Renal pelvis (tissue), 4 donors: Measurements from ENCODE around the gene GSG1. TPM values are rescaled to one million over a fixed set of nuclear protein-coding genes. Genes with fewer than 3 reads are reported as not detected.

Experiments
- DNase-seq: peaks from one replicate; pipeline ENCODE4 v3.0.0-alpha.2; 2013
- polyA plus RNA-seq, 3 donors: library from polyadenylated mRNA; unstranded; fragments of 120-200 nt; gene quantifications; one replicate each; pipeline ENCODE4 v1.2.1, GENCODE V29; 2013; ENCODE audit not compliant: insufficient read length in 3 of 3

GSG1 gene
- polyA plus RNA-seq, 3 donors = 0.28 to 0.87 (median 0.55) TPM

GRCh38 chr12:13120413-13120812 lies 16.9 kb upstream of the GSG1 start:
- DNase-seq = no peak

GRCh38 chr12:13119826-13120225 lies 16.4 kb upstream of the GSG1 start:
- DNase-seq = no peak

GRCh38 chr12:13117029-13117428 lies 13.6 kb upstream of the GSG1 start:
- no peak for DNase-seq

DNA sequence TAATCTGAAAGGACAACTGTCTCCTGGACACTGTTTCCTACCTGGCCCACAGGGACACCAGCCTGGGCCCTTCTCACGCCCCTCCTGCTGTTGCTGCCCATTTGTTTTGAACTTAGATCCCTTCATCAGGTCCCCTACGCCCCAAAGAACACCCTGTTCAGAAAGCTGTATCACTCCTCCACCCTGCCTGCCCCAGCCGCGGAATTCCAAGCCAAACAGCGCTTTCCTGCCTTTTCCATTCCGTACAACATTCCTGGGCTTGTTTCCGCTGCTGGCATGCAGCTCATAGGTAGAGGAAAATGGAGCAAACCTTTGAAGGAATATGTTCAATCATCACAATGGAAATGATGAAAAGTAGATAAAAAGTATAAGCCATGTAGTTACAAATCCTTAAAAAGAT lies 12.8 kb upstream of the GSG1 start:
- no peak for DNase-seq

DNA sequence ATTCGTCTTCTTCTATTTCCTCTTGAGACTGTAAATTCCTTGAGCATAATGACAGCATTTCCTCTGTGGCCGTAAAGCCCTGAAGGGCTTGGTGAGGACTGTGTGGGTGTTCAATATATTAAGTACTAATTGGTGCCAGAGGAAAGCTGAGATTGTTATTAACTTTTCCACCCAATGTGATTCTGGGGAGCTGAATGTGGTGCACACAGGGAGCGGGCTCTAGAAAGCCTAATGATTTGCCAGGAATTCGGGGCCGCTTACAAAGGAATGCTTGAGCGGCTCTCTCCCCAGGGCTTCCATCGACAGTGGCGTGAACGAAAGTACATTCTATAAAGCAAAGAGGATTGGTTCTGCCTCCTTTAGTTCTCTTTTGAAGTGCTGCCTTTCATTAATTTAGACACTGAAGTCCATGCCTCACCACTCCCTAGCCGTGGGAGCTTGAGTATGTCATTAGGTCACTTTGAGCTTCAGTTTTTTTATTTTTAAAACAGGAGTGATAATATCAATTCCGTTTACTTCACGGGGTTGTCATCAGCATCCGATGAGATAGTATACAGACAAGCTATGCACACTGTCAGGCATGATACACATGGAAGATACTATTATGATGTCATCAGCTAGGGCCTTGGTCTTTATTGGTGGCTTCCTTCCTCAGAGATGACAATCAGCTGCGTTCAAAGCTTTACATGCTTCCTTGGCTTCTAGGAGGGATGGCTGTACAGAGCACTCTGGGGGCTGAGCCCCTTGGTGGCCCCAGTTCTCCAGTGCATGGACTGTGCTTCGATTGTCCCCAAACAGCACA lies 11.0 kb upstream of the GSG1 start:
- peak; percentile 74 for DNase-seq

GRCh38 chr12:13112968-13113367 lies 9.5 kb upstream of the GSG1 start:
- DNase-seq = no peak

DNA sequence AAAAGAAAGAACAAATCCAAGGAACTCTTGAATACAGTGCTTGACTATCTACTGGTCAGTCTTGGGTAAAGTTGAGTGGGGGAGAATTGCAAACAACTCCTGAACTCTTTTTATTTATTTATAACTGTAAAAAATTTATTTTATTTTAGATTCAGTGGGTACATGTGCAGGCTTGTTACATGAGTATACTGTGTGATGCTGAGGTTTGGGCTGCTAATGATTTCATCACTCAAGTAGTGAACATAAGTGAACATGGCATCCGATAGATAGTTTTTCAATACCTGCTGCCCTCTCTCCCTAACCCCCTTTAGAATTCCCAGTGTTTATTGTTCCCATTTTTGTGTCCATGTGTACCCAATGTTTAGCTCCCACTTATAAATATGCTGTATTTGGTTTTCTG lies 3.2 kb upstream of the GSG1 start:
- DNase-seq = no peak

- DNase-seq = no peak
Observed at GRCh38 chr12:13105781-13106180, 2.3 kb upstream of the GSG1 start.

DNA sequence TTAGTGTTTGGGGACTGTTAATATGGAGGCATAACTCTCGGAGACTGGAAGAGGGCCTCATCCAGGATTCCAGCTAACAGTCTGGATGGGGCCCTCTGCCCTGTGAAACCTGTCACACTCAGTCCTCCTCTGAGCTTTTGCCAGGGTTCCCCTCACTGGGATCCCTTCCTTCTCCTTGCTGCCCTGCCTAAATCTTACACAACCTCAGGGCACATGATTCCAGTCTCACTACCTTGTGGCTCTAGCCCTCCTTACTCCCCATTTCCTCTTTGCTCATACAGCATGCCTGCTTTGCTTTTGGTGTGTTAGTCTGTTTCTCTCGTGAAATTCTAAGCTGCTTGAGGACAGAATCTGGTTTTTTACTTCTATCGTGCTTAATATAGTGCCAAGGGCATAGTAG lies 942 bp upstream of the GSG1 start:
- no peak for DNase-seq

DNA sequence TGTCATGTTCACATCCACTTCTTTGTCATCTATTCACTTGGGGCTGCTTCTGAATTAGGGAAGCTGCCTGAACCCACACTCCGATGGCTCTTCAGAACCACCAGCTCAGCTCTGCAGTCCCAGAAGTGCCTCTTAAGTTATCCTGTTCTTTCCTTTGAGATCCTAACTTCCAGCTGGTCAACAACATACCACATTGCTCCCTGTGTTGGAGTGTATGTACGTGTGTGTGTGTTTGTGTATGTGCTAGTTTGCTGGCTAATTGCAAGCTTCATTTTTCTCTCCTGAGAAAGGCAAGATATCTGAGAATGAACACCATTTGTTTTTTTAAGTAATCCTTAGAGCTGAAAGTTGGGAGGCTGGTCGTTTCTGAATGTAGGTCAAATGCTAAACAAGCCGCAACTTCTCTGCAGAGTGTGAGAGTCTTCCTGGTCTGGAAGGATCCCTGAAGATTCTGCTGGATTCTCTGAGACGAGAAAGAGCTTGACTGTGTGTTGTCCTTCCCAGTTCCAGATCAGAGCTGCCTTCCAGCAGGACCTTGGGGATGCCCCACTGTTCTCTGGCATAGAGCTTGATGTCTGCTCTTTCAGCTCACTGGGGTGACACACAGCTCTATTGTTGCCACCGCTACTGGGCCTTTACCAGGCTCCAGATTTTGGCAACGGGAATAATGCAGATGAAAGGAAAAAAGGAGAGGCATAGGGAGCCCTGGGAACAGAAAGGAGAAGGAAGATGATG lies 839 bp downstream of the GSG1 start:
- DNase-seq = no peak

- no peak for DNase-seq
Observed at GRCh38 chr12:13101821-13102375, 1.6 kb downstream of the GSG1 start.

DNA sequence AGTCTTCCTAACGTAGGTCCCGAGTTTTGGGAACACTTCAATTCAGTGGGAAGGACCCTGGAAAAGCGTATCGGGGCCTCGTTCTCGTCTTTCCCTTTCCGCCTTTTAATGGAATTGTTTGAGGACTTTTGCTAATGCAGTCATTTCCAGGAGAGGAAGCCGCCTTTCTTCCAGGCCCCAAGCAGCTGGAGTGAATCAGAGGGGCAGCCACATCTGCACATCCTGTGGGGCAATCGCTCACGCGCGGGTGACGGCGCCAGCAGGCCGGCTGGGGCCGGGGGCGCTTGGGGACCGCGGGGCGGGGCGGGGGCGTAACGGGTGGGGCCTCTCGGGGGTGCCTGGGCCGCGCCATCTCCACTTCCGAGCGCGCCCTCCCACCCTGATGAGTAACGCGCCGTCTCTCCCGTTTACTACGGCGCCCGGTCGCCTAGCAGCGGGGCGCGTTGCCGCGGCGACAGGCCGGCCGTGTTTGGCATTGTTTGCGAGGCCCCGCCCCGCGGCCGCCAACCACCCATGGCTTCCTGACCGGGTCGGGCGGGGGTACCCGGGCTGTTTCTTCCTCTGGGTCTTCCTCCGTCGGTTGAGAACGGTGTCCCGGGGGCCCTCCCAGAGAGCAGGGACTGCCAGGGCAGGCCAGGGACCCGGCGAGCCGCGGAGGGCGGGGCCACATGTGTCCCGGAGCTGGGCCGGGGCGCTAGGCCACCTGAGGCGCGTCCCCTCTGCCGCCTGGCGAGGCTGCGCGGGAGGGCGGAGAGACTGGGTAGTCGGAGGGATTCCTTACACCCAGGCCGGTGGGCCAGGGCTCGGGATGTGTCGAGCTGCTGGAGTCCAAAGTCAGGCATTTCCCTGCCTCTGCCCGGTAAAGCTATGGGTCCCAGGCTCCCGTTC lies 2.3 kb downstream of the GSG1 start:
- DNase-seq = peak; percentile 94

DNA sequence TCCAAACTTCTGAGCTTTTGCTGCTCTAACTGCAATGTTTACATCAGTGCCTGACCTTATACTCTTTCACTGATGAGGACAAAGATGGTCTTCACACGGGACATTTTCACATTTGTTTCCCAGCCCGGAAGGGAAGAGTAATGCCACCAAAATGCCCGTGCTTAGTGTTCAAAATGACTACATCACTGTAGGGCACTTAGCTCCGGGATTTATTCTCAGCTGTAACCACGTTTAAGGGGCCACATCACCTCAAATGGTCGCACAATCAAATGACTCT lies 2.9 kb downstream of the GSG1 start:
- no peak for DNase-seq

- DNase-seq = peak; percentile 31
Observed at GRCh38 chr12:13099844-13100604, 3.4 kb downstream of the GSG1 start.

- peak; percentile 15 for DNase-seq
Observed at GRCh38 chr12:13099066-13099843, 4.2 kb downstream of the GSG1 start.

- no peak for DNase-seq
Observed at GRCh38 chr12:13097491-13098011, 5.9 kb downstream of the GSG1 start.

DNA sequence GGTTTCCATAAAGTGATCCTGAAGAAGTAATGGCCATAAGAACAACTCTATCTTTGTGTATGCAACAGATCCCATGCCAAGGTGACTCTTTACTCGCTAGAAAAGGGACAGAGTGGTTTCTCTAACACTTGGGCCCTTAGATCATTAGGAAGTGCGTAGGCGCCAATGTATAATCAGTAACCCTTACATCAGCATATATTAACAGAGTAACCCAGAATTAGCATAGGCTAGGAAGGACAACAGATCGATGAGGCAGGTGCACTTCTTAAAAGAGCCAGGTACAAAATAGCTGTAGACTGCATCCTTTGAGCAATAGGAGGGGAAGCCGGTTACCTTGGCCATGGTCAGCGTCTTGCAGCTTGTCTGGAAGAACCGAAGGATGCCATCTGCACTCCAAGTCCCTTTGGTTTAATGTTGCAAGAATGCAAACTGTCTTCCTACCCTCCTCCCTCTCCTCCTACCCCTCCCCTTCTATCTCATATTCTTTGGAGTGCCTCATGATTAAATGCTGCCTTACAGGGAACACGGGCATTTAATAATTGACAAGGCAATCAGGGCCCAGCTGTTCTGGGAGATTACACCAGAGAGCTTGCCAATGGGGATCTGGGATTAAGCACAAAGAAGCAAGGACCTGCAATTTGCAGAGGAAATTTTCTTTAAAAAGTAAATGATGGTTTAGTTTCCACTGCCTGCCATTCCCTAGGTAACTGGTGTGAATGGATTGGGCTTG lies 8.0 kb downstream of the GSG1 start:
- no peak for DNase-seq

DNA sequence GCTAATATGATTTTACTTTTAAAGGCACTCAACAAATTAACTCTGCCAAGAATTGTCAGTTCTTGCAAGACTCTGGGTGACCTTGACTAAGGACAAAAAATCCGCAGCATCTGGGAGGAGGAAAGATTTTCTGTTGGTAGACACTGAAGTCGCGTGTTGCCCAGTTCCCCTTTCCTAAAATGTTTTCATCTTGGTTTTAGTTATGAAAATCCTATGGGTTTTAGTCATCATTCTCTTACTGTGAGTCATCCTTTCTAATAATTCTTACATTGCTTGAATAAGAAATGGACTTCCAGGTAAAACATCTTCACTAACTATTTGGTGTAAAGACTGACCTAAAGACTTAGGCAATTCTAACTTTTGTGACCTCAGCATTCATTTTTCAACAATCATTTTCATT lies 9.1 kb downstream of the GSG1 start:
- DNase-seq = no peak

- DNase-seq = peak; percentile 19
Observed at GRCh38 chr12:13093848-13094220, 9.6 kb downstream of the GSG1 start.
